Stimulated activated CD4-positive, alpha-beta T cell treated with anti-CD3 and anti-CD28 coated beads, Interleukin-4, amount 100 ng/mL, for 48 hours (primary cell): ENCODE measurements around the gene UNC45B.
A peak's percentile ranks its signal among the peaks of the same experiment; 100 is the strongest.
"Not testable (repeated sequence)": the region's sequence is repeated elsewhere in the genome, so short reads cannot be mapped to it uniquely, and the experiment has no call there.

Source experiments
- DNase-seq, 2 donors: peaks; one replicate each; pipeline ENCODE4 v3.0.0-alpha.2; 2020; ENCODE audit warnings: low read depth in 2 of 2

UNC45B gene

GRCh38 chr17:35147375-35147905, at the start of gene UNC45B:
UNC45B (plus strand) TSS chr17:35147817; CDS start chr17:35148264, 447 bp downstream.
- no peak for DNase-seq

GRCh38 chr17:35099908-35100307, 47.7 kb upstream of the UNC45B start:
- DNase-seq: no peak

- DNase-seq: no peak
Measured at GRCh38 chr17:35101036-35101435, 46.6 kb upstream of the UNC45B start.

GRCh38 chr17:35101725-35102124, 45.9 kb upstream of the UNC45B start:
- DNase-seq: no peak

GRCh38 chr17:35103271-35103670, 44.3 kb upstream of the UNC45B start:
- DNase-seq: no peak

- DNase-seq: no peak
Measured at GRCh38 chr17:35104844-35105450, 42.7 kb upstream of the UNC45B start.

GRCh38 chr17:35110791-35111190, 36.8 kb upstream of the UNC45B start:
- DNase-seq: not testable (repeated sequence)

- DNase-seq: no peak
Measured at GRCh38 chr17:35116845-35117244, 30.8 kb upstream of the UNC45B start.

GRCh38 chr17:35117984-35118383, 29.6 kb upstream of the UNC45B start:
- DNase-seq: no peak

GRCh38 chr17:35119370-35120165, 28.0 kb upstream of the UNC45B start, which contains the start of gene RAD51D:
RAD51D (minus strand) TSS chr17:35119860; CDS start chr17:35119613, 247 bp downstream.
- peak; percentile 68 to 70 for DNase-seq

GRCh38 chr17:35121315-35121714, 26.3 kb upstream of the UNC45B start, which contains the start of gene FNDC8:
FNDC8 (plus strand) TSS chr17:35121615; CDS start chr17:35121694, 79 bp downstream.
- DNase-seq: no peak

GRCh38 chr17:35127751-35128514, 19.7 kb upstream of the UNC45B start:
- DNase-seq: no peak

- DNase-seq: no peak
Measured at GRCh38 chr17:35129154-35129972, 18.3 kb upstream of the UNC45B start.

- DNase-seq: no peak
Measured at GRCh38 chr17:35129973-35130351, 17.7 kb upstream of the UNC45B start.

- DNase-seq: no peak
Measured at GRCh38 chr17:35130392-35130791, 17.2 kb upstream of the UNC45B start.

- DNase-seq: no peak
Measured at GRCh38 chr17:35132099-35132498, 15.5 kb upstream of the UNC45B start.

- no peak for DNase-seq
Measured at GRCh38 chr17:35132816-35133550, 14.6 kb upstream of the UNC45B start.

- DNase-seq: no peak
Measured at GRCh38 chr17:35135322-35135721, 12.3 kb upstream of the UNC45B start.

GRCh38 chr17:35138218-35138617, 9.4 kb upstream of the UNC45B start:
- DNase-seq: no peak

GRCh38 chr17:35141681-35142466, 5.7 kb upstream of the UNC45B start, which contains the start of gene NLE1:
NLE1 (minus strand) TSS chr17:35142303; CDS start chr17:35142275, 28 bp downstream.
- DNase-seq: peak; percentile 84 to 88
